DMS153 treated with DMSO at 0.1 percent for 48 hours (cell line): ENCODE measurements around the gene EIF4G1.
"Not testable (repeated sequence)": the region's sequence is repeated elsewhere in the genome, so short reads cannot be mapped to it uniquely, and the experiment has no call there.

Experiments used
- DNase-seq: peaks from one replicate; lab custom pipeline; 2025; ENCODE audit not compliant: unreplicated experiment; lab: John Stamatoyannopoulos, UW

The EIF4G1 gene, protein sequence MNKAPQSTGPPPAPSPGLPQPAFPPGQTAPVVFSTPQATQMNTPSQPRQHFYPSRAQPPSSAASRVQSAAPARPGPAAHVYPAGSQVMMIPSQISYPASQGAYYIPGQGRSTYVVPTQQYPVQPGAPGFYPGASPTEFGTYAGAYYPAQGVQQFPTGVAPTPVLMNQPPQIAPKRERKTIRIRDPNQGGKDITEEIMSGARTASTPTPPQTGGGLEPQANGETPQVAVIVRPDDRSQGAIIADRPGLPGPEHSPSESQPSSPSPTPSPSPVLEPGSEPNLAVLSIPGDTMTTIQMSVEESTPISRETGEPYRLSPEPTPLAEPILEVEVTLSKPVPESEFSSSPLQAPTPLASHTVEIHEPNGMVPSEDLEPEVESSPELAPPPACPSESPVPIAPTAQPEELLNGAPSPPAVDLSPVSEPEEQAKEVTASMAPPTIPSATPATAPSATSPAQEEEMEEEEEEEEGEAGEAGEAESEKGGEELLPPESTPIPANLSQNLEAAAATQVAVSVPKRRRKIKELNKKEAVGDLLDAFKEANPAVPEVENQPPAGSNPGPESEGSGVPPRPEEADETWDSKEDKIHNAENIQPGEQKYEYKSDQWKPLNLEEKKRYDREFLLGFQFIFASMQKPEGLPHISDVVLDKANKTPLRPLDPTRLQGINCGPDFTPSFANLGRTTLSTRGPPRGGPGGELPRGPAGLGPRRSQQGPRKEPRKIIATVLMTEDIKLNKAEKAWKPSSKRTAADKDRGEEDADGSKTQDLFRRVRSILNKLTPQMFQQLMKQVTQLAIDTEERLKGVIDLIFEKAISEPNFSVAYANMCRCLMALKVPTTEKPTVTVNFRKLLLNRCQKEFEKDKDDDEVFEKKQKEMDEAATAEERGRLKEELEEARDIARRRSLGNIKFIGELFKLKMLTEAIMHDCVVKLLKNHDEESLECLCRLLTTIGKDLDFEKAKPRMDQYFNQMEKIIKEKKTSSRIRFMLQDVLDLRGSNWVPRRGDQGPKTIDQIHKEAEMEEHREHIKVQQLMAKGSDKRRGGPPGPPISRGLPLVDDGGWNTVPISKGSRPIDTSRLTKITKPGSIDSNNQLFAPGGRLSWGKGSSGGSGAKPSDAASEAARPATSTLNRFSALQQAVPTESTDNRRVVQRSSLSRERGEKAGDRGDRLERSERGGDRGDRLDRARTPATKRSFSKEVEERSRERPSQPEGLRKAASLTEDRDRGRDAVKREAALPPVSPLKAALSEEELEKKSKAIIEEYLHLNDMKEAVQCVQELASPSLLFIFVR (N-terminal part only)

DNA sequence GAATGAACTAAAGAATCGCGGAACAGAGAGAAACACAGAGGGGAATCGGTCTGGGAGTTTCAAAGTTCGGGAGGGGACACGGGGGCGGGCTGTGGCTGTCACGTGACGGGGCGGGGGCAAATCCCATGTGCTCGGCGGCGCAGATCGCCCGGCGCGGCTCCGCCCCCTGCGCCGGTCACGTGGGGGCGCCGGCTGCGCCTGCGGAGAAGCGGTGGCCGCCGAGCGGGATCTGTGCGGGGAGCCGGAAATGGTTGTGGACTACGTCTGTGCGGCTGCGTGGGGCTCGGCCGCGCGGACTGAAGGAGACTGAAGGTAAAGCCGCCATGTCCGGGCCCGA is at the start of gene EIF4G1:
EIF4G1 (plus strand) TSS at position 244 of the 337 bp plus-strand sequence. CDS start 1,191 bp downstream, outside the sequence.
- DNase-seq: peak; percentile 83

DNA sequence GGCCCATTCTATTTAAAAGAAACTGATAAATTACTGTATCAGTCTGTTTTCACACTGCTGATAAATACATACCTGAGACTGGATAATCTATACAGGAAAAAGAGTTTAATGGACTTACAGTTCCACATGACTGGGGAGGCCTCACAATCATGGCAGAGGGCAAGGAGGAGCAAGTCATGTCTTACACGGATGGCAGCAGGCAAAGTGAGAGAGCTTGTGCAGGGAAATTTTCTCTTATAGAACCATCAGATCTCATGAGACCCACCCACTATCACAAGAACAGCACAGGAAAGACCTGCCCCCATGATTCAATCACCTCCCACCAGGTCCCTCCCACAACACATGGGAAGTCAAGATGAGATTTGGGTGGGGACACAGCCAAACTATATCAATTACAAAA is 47.2 kb upstream of the EIF4G1 start:
- not testable (repeated sequence) for DNase-seq

DNA sequence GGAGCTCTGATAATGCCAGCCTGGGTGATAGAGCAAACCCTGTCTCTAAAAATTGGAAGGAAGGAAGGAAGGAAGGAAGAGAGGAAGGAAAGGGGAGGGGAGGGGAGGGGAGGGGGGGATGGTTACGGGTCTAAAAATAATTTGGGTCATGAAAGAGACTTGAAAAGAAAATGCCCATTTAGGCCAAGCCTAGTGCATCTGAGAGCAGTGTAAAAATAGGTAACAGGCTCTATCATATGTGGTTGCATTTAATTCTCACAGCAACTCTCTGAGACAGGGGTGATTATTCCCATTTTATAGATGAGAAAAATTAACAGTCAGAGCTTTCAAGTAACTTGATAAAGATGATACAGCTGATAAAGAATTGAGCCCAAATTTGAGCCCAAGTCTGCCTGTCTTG is 42.1 kb upstream of the EIF4G1 start:
- DNase-seq: no peak

DNA sequence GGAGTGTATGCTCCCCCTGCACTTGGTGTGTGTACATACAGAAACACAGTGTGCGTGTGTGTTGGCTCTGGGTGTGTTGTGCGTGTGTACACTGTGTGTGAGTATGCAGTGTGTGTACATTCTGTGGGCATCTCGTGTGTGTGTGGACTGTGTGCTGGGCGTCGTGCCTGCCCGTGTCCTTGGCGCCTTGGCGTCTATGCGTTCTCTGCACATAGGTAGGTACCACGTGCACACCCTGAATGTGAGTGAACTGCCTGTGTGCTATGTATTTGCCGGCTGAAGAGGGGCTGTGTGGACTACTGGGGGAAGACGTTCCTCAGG is 39.1 kb upstream of the EIF4G1 start:
- no peak for DNase-seq

DNA sequence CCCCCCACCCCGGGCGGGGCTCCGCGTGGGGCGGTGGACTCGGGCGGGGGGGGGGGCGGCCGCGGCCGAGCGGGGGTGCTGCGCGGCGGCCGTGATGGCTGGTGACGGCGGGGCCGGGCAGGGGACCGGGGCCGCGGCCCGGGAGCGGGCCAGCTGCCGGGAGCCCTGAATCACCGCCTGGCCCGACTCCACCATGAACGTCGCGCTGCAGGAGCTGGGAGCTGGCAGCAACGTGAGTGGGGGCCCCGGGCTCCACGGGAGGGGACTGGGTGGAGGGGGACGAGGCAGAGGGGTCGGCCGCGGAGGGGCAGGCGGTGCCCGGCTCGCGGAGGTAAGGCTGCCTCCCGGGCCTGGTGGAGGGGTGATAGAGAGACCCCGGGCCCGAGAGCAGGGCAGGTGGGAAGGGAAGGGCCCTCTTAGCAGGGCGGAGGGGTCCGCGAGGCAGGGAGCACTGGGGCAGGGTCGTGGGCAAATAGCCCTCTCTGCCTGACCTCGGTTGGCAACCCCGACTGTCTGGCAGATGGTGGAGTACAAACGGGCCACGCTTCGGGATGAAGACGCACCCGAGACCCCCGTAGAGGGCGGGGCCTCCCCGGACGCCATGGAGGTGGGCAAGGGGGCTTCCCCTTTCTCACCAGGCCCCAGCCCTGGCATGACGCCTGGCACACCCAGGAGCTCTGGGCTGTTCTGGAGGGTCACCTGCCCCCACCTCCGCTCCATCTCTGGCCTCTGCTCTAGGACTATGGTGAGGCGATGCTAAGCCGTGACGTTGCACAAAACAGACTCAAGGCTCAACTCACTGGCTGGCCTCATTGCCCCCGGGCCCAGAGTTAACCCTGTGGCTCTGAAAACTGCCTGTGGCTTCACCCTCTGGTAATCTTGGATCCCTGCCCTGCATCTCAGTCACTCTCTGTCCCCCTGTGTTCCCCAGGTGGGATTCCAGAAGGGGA is 38.2 kb upstream of the EIF4G1 start, which contains the start of gene ECE2:
ECE2 (plus strand) TSS at position 62 of the 950 bp plus-strand sequence; CDS start at position 194, 132 bp downstream.
- no peak for DNase-seq

DNA sequence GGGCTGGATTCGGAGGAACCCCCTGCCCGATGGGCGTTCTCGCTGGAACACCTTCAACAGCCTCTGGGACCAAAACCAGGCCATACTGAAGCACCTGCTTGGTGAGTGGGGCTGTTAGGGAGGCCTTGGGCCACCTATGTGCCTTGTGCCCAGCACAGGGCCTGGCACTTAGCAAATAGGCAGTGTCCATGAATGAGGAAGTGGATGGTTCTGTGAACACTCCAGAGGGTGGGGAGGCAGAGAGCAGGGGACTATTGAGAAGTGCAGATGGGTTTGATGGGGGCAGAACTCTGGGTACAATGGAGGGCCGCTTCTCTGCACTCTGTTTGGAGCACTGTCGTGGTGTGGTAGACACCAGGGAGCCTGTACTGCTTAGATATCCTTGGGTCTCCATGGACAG is 37.0 kb upstream of the EIF4G1 start:
- no peak for DNase-seq

DNA sequence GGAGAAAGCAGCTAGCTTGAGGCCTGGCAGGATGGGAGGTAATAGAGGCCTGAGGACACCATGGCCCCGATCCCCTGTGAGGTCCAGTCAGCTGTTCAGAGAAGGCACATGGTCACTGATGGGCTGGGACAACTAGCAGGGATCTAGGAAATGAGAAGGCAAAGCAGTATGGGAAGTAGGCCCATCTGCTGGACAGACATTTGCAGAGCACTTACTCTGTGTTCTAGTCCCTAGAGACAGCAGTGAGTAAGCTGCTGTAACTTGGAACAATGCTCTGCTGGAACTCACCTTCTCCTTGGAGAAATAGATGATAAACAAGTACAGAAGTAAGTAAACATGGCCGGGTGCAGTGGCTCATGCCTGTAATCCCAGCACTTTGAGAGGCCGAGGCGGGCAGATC is 31.5 kb upstream of the EIF4G1 start:
- no peak for DNase-seq

DNA sequence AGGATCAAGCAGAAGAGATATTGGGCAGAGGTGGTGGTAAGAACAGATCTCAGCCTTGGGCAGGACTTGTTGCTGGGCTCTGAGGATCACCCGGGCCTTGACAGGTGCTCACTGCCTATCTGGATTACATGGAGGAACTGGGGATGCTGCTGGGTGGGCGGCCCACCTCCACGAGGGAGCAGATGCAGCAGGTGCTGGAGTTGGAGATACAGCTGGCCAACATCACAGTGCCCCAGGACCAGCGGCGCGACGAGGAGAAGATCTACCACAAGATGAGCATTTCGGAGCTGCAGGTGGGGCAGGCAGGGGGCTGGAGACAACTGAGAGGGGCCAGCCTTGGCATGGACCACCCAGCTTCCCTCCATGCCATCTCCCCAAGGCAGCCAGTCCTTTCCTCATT is 30.7 kb upstream of the EIF4G1 start:
- DNase-seq: no peak

DNA sequence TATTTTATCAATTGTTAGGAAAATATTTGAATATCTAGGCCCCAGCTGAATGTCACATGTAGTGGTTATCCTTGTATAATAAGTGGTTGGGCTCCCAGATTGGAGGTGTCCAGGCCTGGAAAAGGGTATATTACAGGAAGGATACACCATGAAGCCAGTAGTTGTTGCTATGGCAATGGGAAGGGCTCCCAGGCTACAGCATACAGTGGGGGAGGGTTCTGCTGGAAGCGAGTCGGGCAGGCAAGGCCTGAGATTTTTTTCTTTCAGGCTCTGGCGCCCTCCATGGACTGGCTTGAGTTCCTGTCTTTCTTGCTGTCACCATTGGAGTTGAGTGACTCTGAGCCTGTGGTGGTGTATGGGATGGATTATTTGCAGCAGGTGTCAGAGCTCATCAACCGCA is 29.7 kb upstream of the EIF4G1 start:
- DNase-seq: peak; percentile 56

DNA sequence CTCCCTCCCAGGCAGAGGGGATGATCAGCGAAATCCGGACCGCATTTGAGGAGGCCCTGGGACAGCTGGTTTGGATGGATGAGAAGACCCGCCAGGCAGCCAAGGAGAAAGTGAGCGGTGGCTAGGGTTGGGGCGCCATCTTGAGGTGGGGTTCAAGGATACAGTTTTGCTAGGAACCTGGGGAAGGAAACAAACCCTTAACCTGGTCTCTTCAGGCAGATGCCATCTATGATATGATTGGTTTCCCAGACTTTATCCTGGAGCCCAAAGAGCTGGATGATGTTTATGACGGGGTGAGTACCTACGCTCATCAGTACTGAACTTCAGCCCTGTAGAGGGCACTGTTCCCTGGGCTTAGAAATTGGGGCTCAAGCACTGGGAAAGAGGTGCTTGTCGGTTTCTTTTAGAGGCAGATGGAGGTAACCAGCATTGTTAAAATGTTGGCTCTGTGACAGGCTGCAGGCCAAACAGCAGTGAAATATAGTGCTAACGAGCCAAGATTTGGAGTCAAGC is 24.9 kb upstream of the EIF4G1 start:
- DNase-seq: peak; percentile 9

DNA sequence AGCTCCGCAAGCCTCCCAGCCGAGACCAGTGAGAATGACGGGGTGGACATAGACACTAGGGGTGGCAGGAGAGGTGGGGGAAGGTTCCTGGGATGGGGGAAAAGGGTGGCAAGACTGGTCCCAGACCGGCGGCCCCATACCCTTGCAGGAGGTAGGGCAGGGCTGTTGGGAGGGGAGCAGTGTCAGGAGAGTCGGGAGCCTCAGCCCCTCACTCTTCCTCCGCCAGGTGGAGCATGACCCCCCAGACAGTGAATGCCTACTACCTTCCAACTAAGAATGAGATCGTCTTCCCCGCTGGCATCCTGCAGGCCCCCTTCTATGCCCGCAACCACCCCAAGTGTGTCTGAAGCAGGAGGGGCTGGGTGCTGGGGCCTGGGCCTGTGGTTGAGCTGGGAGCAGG is 24.1 kb upstream of the EIF4G1 start:
- no peak for DNase-seq

DNA sequence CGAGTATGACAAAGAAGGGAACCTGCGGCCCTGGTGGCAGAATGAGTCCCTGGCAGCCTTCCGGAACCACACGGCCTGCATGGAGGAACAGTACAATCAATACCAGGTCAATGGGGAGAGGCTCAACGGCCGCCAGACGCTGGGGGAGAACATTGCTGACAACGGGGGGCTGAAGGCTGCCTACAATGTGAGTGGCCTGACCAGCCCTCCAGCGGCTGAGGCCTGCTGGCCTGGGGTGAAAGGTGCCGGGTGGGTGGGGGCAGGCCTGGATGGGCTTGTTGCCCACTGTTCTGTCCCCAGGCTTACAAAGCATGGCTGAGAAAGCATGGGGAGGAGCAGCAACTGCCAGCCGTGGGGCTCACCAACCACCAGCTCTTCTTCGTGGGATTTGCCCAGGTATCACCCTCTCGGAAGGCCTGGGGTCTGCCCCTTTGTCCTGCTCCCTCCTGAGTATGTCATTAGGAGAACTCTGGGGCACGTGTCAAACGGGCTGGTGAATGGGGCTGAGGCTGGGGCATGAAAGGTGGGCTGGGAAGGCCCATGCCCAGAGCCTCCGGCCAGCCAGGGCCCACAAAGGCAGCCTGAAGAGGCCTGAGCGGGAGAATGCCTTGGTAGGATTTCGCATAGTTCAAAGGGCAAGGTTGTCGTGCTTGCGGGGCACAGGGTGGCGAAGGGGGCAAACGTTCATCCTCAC is 23.2 kb upstream of the EIF4G1 start:
- no peak for DNase-seq

DNA sequence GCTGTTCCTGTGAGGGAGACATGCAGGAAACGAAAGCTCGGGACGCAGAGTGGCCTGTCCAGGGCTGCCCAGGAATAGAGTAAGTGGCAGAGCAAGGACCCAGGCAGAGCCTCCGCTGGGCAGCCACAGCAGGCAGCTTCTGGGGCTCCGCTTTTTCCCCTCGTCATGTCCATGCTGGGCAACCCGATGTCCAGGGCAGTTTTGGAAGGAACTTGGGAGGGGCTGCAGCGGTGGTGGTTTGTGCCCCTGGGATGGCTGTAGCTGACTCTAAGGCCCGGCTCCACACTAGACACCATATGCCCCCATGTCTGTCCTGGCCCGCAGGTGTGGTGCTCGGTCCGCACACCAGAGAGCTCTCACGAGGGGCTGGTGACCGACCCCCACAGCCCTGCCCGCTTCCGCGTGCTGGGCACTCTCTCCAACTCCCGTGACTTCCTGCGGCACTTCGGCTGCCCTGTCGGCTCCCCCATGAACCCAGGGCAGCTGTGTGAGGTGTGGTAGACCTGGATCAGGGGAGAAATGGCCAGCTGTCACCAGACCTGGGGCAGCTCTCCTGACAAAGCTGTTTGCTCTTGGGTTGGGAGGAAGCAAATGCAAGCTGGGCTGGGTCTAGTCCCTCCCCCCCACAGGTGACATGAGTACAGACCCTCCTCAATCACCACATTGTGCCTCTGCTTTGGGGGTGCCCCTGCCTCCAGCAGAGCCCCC is 22.5 kb upstream of the EIF4G1 start:
- no peak for DNase-seq

DNA sequence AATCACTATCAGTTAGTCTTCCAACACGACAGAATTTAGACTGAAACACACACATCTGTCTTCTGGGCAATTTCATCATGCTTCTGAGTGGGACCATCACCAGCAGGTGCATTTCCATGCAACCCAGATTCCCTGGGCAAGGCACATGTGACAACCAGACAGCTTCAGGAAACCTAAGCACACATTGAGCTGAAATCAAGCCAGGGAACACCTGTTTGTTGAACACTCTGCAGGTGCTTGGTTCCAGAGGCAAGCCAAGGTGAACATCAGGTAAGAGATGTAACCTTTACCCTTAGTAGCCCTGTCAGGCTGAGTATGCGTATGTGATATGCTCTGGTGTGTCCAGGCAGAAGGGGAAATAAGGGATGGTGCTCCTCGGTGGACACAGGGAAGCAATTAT is 18.6 kb upstream of the EIF4G1 start:
- DNase-seq: no peak

DNA sequence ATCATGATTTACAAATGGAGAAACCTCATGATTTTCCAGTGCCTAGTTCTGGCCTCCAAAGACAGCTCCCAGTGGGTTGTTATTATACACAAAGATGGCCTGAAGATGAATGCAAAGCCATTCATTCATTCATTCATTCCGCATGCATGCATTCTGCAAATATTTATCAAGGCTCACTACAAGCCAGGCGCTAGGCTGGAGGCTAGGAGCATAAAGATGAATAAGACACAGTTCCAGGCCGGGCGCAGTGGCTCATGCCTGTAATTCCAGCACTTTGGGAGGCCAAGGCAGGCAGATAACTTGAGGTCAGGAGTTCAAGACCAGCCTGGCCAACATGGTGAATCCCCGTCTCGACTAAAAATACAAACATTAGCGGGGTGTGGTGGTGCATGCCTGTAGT is 17.8 kb upstream of the EIF4G1 start:
- DNase-seq: no peak

DNA sequence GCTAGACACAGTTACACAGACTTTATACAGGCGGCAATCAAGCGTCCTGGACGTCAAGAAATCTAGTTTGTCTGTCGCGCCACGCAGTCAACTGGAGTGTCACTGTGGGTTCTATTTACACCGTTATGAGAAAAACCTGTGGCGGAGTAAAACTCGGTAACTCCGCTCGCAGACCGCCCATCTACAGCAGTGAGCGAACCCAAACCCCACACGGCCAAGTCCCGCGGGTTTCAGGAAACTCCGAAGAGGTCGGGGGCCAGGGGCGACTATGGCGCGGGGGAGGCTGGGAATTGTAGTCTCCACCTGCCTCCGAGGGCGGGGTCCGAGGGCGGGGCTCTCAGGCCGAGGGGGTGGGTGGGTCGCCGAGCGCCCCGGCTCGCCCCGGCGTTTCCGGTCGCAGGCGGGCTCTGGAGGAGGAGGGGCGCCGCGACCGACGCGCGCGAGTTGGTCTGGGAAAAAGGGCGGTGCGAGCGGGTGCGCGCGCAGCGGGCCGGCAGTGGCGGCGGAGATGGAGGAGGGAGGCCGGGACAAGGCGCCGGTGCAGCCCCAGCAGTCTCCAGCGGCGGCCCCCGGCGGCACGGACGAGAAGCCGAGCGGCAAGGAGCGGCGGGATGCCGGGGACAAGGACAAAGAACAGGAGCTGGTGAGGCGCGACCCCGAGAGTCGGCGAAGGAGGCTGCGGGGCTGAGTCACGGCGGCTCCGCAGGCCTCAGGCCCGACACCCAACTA is 15.5 kb upstream of the EIF4G1 start, which contains the start of gene PSMD2:
PSMD2 (plus strand) TSS at position 483 of the 729 bp plus-strand sequence; CDS start at position 509, 26 bp downstream.
- DNase-seq: peak; percentile 87

DNA sequence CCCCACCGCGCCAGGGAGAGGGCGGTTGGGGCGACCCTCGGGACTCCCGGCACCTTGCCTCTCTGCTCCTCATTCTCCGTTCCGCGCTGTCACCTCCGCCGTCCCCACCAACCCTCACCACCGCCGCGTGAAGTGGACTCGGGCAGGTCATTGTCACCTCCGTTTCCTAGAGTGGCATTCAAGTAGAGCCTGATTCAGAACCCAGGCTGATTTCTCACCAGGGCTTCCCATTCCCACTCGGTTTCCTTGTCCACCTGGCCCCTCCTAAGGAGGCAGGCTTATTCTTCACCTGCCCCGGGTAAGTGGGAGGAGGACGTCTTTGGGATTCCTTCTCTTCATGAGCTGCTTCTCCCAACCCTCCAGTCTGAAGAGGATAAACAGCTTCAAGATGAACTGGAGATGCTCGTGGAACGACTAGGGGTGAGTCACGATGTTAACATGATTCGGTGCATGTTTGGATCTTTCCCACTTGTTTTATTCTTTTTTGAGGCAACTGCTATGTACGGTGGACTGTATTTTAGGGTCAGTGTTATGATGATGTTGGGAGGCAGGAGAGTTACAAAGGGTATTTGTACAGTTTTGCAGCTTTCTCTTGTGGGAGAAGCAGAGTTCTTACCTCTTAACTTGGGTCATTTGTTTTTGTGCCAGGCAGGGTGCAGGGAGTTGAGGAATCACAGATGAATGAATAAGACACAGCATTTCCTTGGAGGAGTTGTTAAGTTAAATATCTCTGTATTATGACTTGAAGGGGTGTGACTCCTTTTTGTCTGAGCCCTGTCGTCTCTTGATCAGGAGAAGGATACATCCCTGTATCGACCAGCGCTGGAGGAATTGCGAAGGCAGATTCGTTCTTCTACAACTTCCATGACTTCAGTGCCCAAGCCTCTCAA is 14.7 kb upstream of the EIF4G1 start:
- no peak for DNase-seq
